ENCODE measurements around the gene SNAP25. TPM values are rescaled to one million over a fixed set of nuclear protein-coding genes. Genes with fewer than 3 reads are reported as not detected.

Gene SNAP25
- total and polyA plus RNA-seq, 9 of the 15 experiments (the other 6 are each of a cell fraction or from before 2014, with no cell fraction given): 0.07 TPM; not detected in 8

DNA sequence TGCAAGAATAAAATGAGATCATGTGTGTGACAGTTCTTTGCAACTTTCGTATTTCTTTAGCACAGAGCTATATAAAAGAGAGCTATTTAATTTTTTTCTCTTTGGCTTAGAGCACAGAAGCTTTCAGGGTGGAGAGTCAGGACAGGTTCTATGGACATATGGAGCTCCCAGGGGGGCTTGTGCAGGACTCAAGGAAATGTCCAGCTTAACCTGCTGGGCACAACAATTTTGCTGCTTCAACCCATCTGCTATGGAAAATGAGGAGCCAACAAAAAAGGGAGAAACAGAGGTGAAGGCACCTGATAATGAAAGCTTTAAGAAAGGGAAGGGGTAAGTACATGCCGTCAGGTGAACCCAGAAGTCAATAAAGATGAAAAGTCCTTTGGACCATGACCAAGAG, 5.1 kb upstream of the SNAP25 start:
- CTCF ChIA-PET (ENCODE audit: low intra/inter-chr PET ratio): no interaction called here

More for the DNA sequence above, 5.1 kb upstream of the SNAP25 start:
- no peak overlapping the region for H3K9ac ChIP-seq (ENCODE audit: insufficient read depth in 1 of 2, low read depth in 2 of 2, low read length in 2 of 2)
- H3K27ac ChIP-seq (ENCODE audit: extremely low read depth, low read depth, low read length): no peak overlapping the region
- ATAC-seq: no peak
- DNase-seq (ENCODE audit: extremely low read depth in 1 of 4, low spot score in 3 of 4): no peak
- in situ Hi-C loops (cut with MboI): no loop called here
- H3K4me3 ChIP-seq: no peak overlapping the region
- no peaks in the 10 kb centered on the region for H4K20me1 ChIP-seq (replicated peaks; ENCODE audit: control insufficient read depth, insufficient read depth, low read length)
- H2AFZ ChIP-seq (ENCODE audit: low read depth, low read length): no peak overlapping the region
- intact Hi-C loops (cut with micrococcal nuclease): no loop called here
- POLR2A ChIA-PET: no interaction called here
- H3K4me2 ChIP-seq (ENCODE audit: insufficient read depth, low read length): no peak overlapping the region
- H3K4me1 ChIP-seq (replicated peaks in 1 of 2; ENCODE audit: control insufficient read depth in 2 of 2, insufficient read depth in 2 of 2, low read length in 2 of 2): peaks cover 0 to 6% of the 10 kb centered on the region in 2 experiments; a peak in 1 of 5 replicates
- H3K79me2 ChIP-seq (ENCODE audit: control insufficient read depth, insufficient read depth, low read length): no peaks in the 10 kb centered on the region
- no peaks in the 10 kb centered on the region for H3K36me3 ChIP-seq (ENCODE audit: control insufficient read depth, insufficient read depth, low read length)
- WGBS (ENCODE audit: insufficient coverage, low coverage, missing lambda C conversion rate): 0% methylated on average over 1 of the region's 2 CpGs
- BruUV-seq (replicated peaks): no TSS peak
- H3K9me1 ChIP-seq (ENCODE audit: control insufficient read depth, insufficient read depth, low read length): no peaks in the 10 kb centered on the region
- TF ChIP-seq DIDO1 (tag; IDR thresholded peaks at IDR 0.05; ENCODE audit: low read depth): no peak
- no peak for TF ChIP-seq RFX1 (IDR thresholded peaks at IDR 0.05)
- TF ChIP-seq, protein P1, sequence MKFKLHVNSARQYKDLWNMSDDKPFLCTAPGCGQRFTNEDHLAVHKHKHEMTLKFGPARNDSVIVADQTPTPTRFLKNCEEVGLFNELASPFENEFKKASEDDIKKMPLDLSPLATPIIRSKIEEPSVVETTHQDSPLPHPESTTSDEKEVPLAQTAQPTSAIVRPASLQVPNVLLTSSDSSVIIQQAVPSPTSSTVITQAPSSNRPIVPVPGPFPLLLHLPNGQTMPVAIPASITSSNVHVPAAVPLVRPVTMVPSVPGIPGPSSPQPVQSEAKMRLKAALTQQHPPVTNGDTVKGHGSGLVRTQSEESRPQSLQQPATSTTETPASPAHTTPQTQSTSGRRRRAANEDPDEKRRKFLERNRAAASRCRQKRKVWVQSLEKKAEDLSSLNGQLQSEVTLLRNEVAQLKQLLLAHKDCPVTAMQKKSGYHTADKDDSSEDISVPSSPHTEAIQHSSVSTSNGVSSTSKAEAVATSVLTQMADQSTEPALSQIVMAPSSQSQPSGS (CRISPR knock-in tag; IDR thresholded peaks at IDR 0.05): no peak
- no peak for TF ChIP-seq C11orf30 (IDR thresholded peaks at IDR 0.05; ENCODE audit: low read depth)
- TF ChIP-seq E2F3 (CRISPR knock-in tag; IDR thresholded peaks at IDR 0.05): no peak
- TF ChIP-seq, protein P2, sequence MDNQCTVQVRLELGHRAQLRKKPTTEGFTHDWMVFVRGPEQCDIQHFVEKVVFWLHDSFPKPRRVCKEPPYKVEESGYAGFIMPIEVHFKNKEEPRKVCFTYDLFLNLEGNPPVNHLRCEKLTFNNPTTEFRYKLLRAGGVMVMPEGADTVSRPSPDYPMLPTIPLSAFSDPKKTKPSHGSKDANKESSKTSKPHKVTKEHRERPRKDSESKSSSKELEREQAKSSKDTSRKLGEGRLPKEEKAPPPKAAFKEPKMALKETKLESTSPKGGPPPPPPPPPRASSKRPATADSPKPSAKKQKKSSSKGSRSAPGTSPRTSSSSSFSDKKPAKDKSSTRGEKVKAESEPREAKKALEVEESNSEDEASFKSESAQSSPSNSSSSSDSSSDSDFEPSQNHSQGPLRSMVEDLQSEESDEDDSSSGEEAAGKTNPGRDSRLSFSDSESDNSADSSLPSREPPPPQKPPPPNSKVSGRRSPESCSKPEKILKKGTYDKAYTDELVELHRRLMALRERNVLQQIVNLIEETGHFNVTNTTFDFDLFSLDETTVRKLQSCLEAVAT (IDR thresholded peaks at IDR 0.05): no peak
- no peaks in the 10 kb centered on the region for H3K27me3 ChIP-seq (ENCODE audit: control insufficient read depth in 2 of 2, insufficient read depth in 2 of 2, low read length in 2 of 2)
- no peak for FAIRE-seq
- H3K9me3 ChIP-seq (replicated peaks; ENCODE audit: control insufficient read depth, insufficient read depth, low read depth, low read length): no peaks in the 10 kb centered on the region
